Breast epithelium (tissue), 4 donors: Measurements from ENCODE around the gene PPA2. TPM values are rescaled to one million over a fixed set of nuclear protein-coding genes. Genes with fewer than 3 reads are reported as not detected.

ENCODE experiments used
- DNase-seq, 2 donors: peaks; one replicate each; pipeline ENCODE4 v3.0.0-alpha.2; 2019; ENCODE audit warnings: low spot score in 2 of 2
- H3K27ac ChIP-seq, 2 donors: fragments of 200-600 bp; sonication (generic) in 1 of 2; one replicate each; pipeline ENCODE4 v1.5.1; 2016 to 2019; ENCODE audit warnings: mild to moderate bottlenecking in 1 of 2
- H3K27me3 ChIP-seq, 2 donors: fragments of 200-600 bp; sonication (generic) in 1 of 2; one replicate each; pipeline versions ENCODE4 v1.5.1 to v1.6.0; 2017 to 2019; ENCODE audit warnings: control low read depth in 1 of 2, mild to moderate bottlenecking in 1 of 2
- H3K36me3 ChIP-seq: fragments of 200-600 bp; one replicate; pipeline ENCODE4 v1.5.1; 2019
- H3K4me1 ChIP-seq, 2 donors: fragments of 200-600 bp; sonication (generic); one replicate each; pipeline ENCODE4 v1.5.1; 2016 to 2019; ENCODE audit warnings: control low read depth in 1 of 2
- H3K4me3 ChIP-seq, 3 donors: fragments of 200-600 bp; sonication (generic); 1 replicate in 2 of 3; 2 replicates in 1 of 3; pipeline ENCODE4 v1.5.1; 2016 to 2019; ENCODE audit warnings: mild to moderate bottlenecking in 3 of 3, moderate library complexity in 2 of 3
- H3K9me3 ChIP-seq, 2 donors: fragments of 200-600 bp; sonication (generic) in 1 of 2; one replicate each; pipeline ENCODE4 v1.5.1; 2016 to 2019; ENCODE audit warnings: control low read depth in 1 of 2
- CTCF ChIP-seq, 3 donors: fragments of 450-650 bp; IDR thresholded peaks; one replicate each; pipeline ENCODE4 v1.5.1; 2016 to 2017; ENCODE audit warnings: antibody characterized with exemption in 3 of 3, mild to moderate bottlenecking in 3 of 3, moderate library complexity in 3 of 3
- POLR2A ChIP-seq: fragments of 450-650 bp; IDR thresholded peaks from one replicate; pipeline ENCODE4 v1.6.1; 2016; ENCODE audit warnings: antibody characterized with exemption, mild to moderate bottlenecking, moderate library complexity
- POLR2AphosphoS5 ChIP-seq, 3 donors: sonication (generic); formaldehyde crosslinking; IDR thresholded peaks; one replicate each; pipeline ENCODE4 v1.6.1; 2017; ENCODE audit warnings: antibody characterized with exemption in 3 of 3
- intact Hi-C: fragments of 100-400 bp; cut with DNase I; formaldehyde crosslinking; loops from one replicate; pipeline ENCODE4 v1.15.1; 2023; ENCODE audit warnings: low total_unique reads
- total RNA-seq, 3 donors: library from RNA; depleted of rRNA; stranded (reverse); fragments of >200 nt; gene quantifications; one replicate each; pipeline ENCODE4 v1.1.0, GENCODE V29; 2016

The PPA2 gene
- total RNA-seq, 3 donors from 2014 or later: 70.9 to 175 (median 131) TPM

- no peak for DNase-seq
- Histone ChIP-seq H3K4me3 (no peak overlapping the region), H3K4me1 (no peaks in the 10 kb centered on the region), H3K9me3 (no peaks in the 10 kb centered on the region), H3K36me3 (no peaks in the 10 kb centered on the region), H3K27me3 (no peaks in the 10 kb centered on the region), H3K27ac (no peak overlapping the region)
- no peak for TF ChIP-seq POLR2A
- TF ChIP-seq CTCF (IDR thresholded peaks at IDR 0.05): no peak
- TF ChIP-seq POLR2AphosphoS5 (IDR thresholded peaks at IDR 0.05): no peak
- intact Hi-C loops: no loop called here
These were observed 20.2 kb downstream of the PPA2 start for GRCh38 chr4:105453550-105454205.

GRCh38 chr4:105451346-105451745, 22.5 kb downstream of the PPA2 start:
- Histone ChIP-seq H3K4me1 (no peaks in the 10 kb centered on the region), H3K36me3 (no peaks in the 10 kb centered on the region), H3K4me3 (no peak overlapping the region), H3K9me3 (no peaks in the 10 kb centered on the region), H3K27ac (no peak overlapping the region), H3K27me3 (no peaks in the 10 kb centered on the region)
- no peak for DNase-seq
- TF ChIP-seq POLR2A: no peak
- no peak for TF ChIP-seq CTCF (IDR thresholded peaks at IDR 0.05)
- intact Hi-C loops: no loop called here

- Histone ChIP-seq H3K4me3 (no peak overlapping the region), H3K36me3 (peaks cover 11% of the 10 kb centered on the region), H3K27ac (no peak overlapping the region), H3K9me3 (no peaks in the 10 kb centered on the region), H3K27me3 (no peaks in the 10 kb centered on the region), H3K4me1 (no peaks in the 10 kb centered on the region)
- TF ChIP-seq CTCF (IDR thresholded peaks at IDR 0.05): no peak
- TF ChIP-seq POLR2A: no peak
- TF ChIP-seq POLR2AphosphoS5 (IDR thresholded peaks at IDR 0.05): no peak
- intact Hi-C loops: no loop called here
- DNase-seq: no peak
These were observed 33.0 kb downstream of the PPA2 start for GRCh38 chr4:105440890-105441289.

- Histone ChIP-seq H3K36me3 (peaks cover 14% of the 10 kb centered on the region), H3K9me3 (peaks cover 0 to 7% of the 10 kb centered on the region in 2 donors), H3K27me3 (no peaks in the 10 kb centered on the region), H3K4me3 (no peak overlapping the region), H3K27ac (no peak overlapping the region), H3K4me1 (no peaks in the 10 kb centered on the region)
- DNase-seq: no peak
- TF ChIP-seq POLR2A: no peak
- intact Hi-C loops: no loop called here
These were observed 36.2 kb downstream of the PPA2 start for GRCh38 chr4:105437637-105438036.

GRCh38 chr4:105436414-105436813, 37.4 kb downstream of the PPA2 start:
- no peak overlapping the region for H3K4me3 ChIP-seq
- intact Hi-C loops: no loop called here
- no peak for TF ChIP-seq CTCF (IDR thresholded peaks at IDR 0.05)
- no peaks in the 10 kb centered on the region for H3K27me3 ChIP-seq
- DNase-seq: no peak
- H3K4me1 ChIP-seq: no peaks in the 10 kb centered on the region
- H3K27ac ChIP-seq: no peak overlapping the region
- H3K9me3 ChIP-seq: peaks cover 0 to 7% of the 10 kb centered on the region in 2 donors
- H3K36me3 ChIP-seq: peaks cover 17% of the 10 kb centered on the region

- H3K4me3 ChIP-seq: no peak overlapping the region
- peaks cover 8% of the 10 kb centered on the region for H3K36me3 ChIP-seq
- TF ChIP-seq POLR2A (no peak), CTCF (IDR thresholded peaks at IDR 0.05) (no peak), POLR2AphosphoS5 (IDR thresholded peaks at IDR 0.05) (no peak)
- peaks cover 0 to 7% of the 10 kb centered on the region in 2 donors for H3K9me3 ChIP-seq
- intact Hi-C loops: no loop called here
- H3K27ac ChIP-seq: no peak overlapping the region
- H3K27me3 ChIP-seq: no peaks in the 10 kb centered on the region
- no peaks in the 10 kb centered on the region for H3K4me1 ChIP-seq
- no peak for DNase-seq
These were observed 38.9 kb downstream of the PPA2 start for GRCh38 chr4:105434940-105435339.
